Measurements from ENCODE around the gene TMEM147.

DNA sequence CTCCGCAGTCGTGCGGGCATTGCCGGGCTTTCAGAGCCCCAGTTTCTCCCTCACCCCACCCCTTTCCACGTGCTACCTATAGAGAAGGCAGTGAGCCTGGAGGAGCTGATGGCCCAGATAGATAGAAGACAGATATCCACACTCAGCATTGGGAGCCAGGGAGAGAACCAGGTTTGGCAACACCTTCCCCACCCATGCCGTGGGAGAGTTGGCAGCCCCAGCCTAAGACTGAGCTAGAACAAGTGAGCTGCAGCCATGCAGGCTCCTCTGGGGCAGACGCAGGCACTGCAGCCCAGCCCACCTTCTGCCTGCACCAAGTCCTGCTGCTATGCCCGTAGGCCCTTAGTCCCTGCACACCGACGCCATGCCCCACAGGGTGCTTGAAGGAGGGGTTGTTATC, 44.8 kb upstream of the TMEM147 start:
- TF ChIP-seq, protein P1, sequence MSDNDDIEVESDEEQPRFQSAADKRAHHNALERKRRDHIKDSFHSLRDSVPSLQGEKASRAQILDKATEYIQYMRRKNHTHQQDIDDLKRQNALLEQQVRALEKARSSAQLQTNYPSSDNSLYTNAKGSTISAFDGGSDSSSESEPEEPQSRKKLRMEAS (IDR thresholded peaks at IDR 0.05; ENCODE audit: low read depth, low read length) = no peak
- TF ChIP-seq MYC (IDR thresholded peaks at IDR 0.05; ENCODE audit: low read depth, low read length) = no peak
